GM19035 (cell line): ENCODE results near the gene ISLR.

Experiments
- ATAC-seq: cut with Tn5 transposase; IDR thresholded peaks from one replicate; pipeline ENCODE4 v1.9.1; 2021; ENCODE audit not compliant: unreplicated experiment

The ISLR gene

DNA sequence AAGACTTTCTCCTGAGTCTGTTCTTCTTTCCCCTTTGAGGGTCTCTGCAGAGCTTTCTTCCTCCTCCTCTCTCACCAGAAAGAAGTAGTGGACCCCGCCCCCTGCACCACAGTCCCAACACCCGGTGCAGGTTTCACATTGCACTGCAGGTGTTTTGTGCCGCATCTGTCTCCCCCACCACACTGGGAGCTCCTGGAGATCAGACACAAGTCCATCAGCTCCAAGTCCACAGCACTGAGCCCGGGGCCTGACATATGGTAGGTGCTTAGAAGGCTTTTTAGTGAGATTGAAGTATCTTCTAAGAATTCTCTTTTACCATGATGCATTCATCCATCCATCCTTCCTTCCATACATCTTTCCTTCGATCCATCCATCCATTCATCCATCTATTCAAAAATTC is 19.2 kb downstream of the ISLR start:
- ATAC-seq = no peak

DNA sequence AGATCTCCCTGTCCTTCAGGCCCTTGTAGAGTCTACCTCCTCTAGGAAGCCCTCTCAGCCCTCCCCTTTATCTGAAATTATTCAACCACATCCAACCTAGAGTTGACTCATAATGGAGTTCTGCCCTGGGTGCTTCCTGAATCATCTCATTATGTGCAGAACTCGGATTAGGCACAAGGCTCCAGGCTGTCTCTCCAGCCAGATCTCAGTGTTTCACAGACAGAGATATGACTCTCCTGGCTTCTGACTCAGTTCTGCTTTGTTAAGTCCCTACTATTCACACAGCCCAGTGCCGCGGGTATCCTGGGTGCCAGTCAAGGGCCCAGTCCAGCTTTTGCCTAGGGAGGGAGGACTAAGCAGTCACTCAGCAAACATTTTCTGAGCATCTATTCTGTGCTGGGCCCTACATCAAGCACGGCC is 19.8 kb downstream of the ISLR start:
- no peak for ATAC-seq

DNA sequence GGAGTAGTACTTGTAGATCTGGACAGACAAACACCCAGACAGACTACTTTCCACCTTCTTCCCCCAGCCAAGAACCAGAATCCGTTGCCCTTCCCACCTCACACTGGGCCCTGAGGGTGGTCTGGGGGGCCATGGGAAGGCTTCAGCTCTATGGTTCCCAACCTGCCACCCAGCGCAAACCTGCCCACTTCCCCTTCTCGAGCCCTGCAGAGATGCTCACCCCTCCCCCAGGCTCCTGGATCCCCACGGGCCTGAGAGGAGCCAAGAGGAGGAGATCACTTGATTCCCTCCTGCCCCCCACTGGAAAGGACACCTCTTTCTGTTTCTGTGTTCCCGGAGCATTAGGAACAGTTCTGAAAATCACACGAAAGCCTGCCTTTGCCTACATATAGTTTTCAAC is 20.4 kb downstream of the ISLR start:
- ATAC-seq = no peak

DNA sequence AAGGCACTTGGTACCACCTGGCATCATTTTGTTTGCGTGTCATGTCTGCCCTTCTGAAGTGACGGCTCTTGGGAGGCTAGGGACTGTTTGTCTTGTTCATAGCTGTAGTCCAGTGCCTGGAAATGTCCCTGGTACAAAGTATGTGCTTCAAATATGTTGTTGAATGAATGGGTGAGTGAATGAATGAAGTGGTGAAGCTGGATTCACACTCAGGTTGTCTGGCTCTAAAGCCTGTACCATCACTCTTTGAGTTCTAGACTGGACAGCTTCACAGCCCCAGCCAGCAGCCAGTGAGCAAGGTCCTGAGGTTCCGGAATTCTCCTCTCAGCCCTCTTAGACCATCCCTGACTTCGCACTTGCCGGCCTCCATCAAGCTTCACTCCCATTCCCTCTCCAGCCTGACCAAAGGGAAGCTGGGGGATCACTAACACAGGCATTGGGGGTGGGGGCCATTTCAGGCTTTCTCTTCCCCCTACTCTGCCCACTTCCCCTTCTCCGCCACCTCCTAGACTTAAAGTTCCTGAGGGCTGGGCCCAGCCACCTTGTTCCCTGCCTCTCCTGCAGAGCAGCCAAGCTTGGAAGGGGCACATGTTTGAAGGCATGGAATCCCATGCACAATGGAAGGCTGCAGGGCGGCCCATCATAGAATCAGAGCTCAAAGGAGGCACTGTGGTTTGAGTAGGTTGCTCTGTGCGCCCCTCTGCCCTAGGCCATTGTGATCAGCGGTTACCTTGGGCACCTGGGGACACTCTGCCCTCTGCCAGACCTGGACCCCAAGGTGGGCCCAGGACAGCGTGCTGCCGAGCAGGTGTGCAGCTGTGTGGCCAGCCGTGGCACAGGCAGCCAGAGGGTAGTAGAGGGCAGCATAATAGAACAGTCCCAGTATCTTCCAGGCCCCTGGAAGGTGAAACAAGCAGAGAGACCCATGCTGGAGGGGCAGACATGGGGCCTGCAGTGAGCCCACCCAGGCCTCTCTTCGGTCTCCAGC is 21.4 kb downstream of the ISLR start:
- ATAC-seq = no peak

DNA sequence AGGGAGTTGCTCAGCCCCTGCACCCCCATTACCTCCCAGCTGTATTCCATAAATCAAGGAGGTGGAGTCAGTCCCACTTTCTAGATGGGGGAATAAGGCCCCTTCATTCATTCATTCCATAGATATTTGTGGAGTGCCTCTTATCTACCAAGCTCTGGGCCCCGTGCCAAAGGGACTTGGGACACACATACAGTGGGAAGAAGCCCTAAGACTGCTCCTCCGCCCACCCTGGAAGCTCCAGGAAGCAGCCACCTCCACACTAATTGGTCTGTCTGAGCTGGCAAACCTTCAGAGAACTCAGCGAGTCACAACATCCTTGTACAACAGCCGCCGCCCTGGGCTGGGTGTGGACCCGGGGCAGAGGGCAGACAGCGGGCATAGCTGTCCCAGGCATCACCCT is 22.7 kb downstream of the ISLR start:
- ATAC-seq = no peak

DNA sequence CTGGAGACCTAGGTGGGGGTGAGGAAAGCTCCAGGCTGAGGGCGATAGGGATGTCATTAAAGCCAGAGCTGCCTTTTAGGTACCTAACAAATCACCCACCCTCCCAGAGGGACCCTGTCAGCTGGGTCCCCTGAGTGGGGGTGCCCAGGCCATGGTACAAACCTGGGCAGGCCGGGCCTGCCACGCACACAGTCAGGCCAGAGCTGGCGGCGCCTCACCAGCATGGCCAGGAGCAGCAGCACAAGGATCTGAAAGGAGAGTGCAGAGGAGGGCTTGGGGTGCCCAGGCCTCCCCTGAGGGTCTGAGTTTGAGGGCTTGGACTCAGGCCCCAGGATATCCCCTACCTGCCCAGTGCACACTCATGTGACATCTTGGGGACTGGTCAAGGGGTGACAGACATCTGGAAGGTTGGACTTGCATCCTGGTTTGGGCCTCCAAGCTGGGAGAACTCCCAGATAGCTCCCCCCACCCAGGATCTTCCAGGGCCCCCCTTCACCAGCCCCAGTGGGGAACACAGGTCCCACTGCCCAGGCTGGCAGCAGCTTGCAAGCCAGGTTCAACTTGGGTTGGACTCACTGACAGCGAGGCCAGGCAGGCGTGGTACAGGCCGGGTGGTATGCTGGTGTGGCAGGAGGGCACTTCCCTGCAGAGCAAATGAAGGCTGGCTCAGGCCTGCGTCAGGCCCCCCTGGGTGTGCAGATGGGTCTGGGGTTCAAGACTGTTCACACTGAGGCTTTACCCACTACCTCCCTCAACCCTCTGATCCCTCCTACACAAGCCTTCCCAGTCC is 23.9 kb downstream of the ISLR start:
- ATAC-seq = no peak

DNA sequence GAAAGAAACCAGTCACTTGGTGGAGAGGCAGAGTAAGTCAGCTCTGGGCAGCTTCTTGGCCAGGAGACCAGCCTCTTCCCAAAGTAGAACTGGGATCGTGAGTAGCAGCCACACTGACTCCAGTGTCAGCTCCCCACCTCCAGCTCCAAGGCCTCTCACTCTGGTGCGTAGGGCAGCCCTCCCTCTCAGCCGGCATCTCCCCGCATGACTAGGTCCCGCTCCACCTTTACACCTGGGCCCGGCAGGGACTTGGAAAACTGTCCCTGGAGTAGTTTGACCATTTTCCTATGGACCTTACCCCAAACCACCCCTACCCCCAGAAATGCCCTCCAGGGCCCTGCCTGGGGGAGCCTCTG is 25.8 kb downstream of the ISLR start:
- ATAC-seq = no peak

DNA sequence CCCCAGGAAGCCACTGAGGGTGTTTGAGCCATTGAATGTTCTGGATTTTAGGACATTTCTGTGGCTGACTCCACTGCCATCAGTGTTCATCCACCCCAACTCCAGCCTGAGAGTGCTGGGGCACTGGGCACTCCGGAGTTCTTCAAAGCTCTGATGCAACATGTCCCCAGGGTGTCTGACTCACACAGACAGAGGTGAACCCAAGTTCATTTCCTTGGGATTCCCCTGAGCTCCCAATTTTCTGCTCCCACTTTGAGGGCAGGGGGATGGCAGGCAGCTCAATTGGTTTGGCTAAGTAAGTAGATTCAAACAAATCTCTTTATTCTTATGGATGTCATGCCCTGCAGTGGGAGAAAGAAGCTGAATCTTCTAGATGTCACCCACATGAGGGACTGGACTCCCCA is 26.9 kb downstream of the ISLR start:
- no peak for ATAC-seq

DNA sequence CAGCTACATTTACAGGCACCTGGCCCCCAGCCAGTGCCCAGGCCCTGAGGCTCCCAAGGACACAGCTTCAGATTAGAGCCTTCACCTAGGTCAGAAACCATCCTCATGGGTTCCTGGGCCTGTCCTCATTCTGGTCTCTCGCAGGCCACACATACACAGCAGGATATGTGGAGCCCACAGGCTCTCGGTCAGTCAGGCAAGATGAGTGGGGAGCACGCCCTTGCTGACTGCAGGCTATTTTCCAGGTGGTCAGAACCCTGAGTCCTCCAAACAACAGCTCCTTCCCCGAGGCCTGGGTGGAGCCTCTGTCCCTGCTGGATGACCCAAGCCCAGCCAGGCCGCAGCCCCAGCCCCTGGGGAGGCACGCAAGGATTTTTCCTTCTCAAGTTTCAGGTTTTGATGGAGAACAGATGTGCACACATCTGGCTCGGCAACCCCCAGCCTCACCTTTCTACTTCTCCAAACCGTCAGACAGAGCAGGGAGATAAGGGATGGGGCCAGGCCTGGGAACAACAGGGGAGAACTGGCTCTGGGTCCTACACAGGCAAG is 27.4 kb downstream of the ISLR start:
- no peak for ATAC-seq

DNA sequence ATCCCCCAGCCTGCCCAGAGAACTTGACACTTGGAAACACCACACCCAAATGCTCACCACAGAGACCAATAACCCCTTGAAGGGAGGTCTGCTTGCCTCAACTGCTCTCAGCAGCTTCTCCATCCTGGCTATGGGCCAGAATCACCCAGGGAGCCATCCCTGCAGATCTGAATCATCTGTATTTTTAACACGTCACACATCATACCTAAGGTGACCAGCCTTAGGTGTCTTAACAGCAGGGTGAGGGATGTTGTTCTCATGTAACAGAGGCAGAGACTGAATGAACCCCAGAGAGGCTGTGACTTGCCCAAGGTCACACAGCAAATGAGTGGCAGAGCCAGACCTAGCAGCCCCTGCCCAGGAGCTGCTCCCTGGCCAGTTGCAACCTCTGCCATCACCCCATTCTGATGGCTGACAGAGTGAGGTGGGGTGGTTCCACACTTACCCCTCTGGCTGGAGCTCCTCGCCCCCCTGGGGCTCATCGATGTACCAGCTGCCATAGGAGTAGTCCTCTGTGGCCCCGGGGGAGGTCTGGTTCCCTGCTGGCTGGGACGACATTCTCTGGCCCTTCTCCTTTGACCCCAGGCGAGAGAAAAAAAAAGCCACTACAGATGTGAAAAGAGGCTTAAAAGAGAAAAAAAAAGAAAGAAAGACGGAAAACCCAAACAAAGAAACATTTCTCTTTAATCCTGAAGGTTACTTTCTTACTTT is 28.4 kb downstream of the ISLR start:
- no peak for ATAC-seq

DNA sequence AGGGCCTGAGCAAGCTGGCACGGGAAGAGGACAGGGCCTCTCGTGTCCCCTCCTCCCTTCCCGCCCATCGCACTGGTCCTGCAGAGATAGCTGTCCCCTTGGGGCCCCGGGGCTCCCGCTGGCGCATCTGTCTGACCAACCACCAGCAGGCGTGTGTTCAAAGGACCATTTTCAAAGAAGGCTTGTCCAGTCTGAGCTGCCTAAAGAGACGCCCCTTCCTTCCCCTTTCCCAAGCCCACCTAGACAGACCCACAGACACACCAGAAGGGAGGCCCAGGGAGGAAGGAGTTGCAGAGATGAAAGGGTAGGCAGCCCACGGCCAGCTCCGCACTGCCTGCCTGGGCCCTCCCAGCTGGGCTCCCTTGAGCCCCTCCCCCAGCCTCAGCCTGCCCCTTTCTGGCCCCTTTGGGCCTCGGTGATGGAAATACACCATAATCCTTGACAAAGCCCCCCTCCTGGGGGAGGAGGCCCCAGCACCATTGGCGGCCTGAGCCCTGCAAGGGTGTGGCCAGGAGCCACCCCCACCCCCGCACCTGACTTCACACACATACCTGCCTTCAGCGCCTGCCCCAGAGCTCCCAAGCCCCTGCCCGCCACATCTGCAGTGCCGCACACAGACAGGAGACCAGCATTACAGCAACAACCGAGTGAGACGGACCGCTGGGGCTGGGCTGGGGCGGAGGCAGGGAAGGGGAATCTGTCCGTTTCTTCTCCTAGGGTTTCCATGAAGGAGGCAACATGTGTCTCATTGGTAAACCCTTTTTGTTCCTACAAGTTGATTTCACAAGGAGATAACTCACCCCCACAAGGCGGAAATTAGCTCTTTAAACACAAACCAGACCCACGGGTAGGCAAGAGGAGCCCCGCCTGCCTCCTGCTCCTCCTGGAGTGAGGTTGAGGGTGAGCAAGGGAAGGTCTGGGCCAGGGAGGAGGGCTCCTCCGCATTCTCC is 29.2 kb downstream of the ISLR start, which contains the start of gene STRA6:
TSS of gene STRA6 (minus strand) at position 336 of the 950 bp plus-strand sequence. CDS start 520 bp downstream, outside the sequence.
- ATAC-seq = no peak

DNA sequence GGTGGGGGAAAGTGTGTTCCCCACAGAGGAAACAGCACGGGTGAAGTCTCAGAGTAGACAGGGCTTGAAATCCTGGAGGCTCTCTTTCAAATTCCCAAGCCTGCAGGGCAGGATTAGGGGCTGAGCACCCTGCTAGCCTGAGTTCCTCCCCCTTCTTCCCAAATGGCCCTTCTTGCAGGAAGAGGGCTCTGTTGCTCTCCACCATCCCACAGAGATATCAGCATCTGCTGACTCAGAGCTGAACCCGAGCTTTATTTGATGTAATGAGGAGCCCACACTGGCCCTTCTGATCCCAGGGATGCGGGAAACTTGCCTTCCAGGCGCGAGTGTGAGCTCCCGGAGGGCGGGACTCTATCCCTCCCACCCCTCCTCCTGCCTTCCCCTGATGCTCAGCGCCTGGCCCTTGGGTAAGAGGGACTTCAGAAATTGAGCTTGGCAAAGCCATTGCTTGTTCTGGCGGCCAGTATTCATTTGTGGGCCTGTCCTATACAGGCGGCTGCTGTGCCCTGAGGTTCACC is 30.5 kb downstream of the ISLR start:
- no peak for ATAC-seq

DNA sequence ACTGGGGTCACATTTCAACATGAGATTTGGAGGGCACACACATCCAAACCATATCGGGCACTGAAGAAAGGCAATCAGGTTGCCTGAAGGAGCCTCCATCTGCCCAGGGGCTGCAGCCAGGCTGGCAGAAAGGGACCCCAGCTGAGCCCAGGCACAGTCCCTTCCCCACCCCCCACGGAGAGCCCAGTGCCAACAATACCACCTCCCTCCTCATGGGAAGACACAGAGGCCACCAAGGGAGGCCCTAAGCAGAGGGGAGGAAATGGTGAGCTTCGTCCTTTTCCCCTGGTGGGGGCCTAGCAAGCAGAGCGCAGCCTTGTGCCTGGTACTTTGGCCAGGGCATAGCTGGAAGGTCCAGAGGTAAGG is 32.1 kb downstream of the ISLR start:
- ATAC-seq = no peak

DNA sequence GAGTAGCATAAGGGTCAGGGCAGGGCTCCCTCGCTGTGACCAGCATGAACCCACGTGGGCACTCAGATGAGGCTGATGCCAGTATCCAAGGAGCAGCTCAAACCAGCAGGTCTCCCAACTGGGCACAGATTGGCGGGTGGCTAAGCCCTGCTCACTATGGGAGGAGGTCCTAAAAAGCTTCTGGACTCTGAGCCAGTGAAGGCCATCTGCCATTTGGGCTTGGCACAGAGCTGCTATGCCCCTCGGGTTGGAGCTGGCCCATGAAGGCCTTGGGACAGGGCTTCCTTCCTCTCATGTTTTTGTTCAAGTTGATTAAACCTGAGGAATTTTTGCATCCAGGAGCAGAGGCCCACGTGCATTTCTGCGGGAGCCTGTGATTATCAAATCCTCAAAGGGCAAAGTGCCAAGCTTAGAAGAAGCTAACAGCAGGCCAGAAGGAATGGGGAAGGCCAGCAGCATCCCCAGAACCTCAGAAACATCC is 33.3 kb downstream of the ISLR start:
- no peak for ATAC-seq

DNA sequence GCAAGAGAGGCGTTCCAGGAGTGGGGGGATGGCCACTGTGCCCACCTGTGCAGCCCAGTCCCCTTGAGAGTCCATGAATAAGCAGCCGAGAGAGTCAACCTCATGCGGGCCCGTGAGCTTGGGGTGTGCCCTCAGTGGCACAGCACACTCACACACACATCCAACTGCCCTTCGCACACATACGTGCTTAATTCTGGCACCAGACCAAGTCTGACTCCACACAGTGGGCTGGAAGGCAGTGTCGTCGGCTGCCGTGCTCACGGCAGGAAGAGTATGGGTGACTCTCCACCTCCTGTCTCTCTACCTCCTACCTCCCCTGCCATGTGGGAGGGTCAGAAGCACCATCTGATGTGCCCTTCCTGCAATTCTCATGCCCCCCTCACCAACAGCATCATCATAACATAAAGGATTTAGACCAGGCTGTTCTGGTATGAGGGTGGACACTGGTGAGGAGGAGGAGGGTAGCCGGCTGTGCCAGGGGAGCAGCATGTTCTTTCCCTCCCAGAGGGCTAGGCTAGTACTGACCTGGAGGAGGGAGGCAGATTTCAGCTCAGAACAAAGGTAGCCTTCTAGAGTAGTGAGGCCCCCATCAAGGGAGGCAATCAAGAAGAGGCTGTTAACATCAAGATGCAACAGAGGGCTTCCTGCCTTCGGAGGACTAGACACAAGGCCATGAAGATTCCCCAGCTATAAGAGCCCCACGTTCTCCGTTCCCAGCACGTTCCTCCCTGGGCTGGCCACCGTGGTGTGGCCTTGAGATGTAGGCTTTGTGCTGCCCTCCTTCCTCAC is 34.3 kb downstream of the ISLR start:
- no peak for ATAC-seq

DNA sequence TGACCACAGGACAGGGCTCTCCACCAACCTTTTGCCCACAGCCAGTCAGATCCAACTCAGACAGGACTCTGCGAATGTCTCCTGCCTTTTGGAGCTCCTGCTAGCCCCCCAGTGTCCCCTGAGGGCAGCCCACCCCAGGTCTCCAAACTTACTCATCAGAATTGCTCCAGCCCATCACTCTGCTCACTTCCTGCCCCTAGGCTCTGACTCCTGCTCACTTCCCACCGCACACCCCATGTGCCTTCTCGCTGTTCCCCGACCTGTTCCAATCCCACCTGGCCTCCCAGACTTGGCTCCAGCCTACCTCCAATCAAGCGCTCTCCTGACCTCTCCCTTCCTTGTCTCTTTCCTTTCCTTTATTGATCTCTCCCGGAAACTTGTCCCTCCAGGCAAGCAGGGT is 35.0 kb downstream of the ISLR start:
- ATAC-seq = no peak

DNA sequence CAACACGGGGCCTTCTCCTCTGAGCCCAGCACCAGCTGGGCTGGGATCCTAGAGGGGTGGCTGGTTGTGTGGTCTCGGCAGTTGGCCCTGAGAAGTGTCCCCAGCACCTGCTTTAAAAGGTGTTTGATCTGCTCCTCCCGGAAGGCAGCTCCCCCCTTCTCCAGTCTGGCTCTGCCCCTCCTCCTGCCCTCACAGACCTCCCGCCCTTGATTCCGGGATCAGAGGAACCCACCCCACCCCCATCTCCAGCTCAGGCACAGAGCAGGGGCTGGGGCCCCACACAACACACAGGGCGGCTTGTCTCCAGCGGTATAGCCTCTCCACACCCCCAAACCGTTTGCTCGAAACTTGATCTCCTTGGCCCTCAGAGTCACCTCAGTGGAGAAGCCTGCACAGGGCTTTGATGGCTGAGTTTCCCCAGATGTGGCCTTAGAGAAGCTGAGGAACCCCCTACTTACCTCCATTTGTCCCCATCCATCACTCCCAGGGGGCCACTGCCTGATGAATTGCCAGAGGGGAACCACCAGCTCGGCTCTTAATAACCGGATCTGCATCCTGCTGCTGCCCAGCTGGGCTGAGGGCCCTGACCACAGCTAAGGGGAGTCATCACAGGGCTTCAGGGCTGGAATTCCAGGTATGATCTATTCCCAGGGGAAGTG is 35.5 kb downstream of the ISLR start:
- no peak for ATAC-seq

DNA sequence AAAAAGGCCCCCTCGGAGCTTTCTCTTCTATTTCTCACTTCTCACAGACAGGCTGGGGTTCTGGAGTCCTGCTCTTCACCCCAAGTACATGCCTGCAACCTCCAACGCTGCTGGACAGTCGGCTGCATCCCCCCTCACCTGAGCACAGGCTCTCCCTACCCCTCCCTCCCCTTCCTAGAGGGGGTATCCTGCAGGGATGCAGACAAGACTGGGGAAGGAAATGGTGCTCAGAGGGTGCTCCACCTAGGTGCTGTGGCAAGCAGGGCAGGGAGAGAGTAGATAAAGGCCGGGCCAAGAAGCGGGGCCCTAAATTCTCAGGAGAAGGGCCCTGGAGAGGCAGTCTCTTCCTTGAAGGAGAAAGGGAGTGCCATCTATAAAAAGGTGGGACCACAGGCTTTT is 36.0 kb downstream of the ISLR start:
- no peak for ATAC-seq
